Fibroblast of skin of right biceps (primary cell): ENCODE data around the gene PRPF19.

Experiments
- DNase-seq: peaks from one replicate; pipeline ENCODE4 v3.0.0-alpha.2; 2013

Gene PRPF19

DNA sequence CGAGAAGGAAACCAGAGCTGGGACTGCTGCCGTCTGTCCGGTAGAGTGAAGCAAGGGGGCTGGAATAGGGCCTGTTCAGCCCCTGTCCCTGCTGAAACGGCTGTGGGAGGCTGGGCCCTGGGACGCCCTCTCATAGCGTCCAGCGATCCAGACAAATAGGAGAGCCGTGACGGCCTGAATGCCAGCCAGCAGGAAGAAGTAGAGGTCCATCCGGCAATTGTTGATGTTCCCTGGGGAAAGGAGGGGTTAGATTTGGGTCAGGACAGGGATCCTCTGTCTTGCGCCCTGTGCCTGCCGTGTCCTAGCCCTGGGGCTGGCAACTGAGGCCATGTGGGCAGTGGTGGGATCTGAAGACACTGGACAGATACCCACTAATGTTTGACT is 30.8 kb upstream of the PRPF19 start:
- DNase-seq, result no peak

DNA sequence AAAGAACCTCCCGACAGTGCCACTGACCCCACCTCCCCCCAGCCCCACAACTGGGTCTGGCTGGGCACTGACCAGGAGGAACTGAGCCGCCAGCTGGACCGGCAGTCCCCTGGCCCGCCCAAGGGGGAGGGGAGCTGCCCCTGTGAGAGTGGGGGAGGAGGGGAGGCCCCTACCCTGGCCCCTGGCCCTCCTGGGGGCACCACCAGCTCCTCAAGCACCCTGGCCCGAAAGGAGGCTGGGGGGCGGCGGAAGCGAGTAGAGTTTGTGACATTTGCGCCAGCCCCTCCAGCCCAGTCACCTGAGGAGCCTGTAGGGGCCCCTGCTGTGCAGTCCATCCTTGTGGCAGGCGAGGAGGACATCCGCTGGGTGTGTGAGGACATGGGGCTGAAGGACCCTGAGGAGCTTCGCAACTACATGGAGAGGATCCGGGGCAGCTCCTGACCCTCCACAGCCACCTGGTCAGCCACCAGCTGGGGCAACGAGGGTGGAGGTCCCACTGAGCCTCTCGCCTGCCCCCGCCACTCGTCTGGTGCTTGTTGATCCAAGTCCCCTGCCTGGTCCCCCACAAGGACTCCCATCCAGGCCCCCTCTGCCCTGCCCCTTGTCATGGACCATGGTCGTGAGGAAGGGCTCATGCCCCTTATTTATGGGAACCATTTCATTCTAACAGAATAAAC is 30.2 kb upstream of the PRPF19 start:
- DNase-seq, result no peak

DNA sequence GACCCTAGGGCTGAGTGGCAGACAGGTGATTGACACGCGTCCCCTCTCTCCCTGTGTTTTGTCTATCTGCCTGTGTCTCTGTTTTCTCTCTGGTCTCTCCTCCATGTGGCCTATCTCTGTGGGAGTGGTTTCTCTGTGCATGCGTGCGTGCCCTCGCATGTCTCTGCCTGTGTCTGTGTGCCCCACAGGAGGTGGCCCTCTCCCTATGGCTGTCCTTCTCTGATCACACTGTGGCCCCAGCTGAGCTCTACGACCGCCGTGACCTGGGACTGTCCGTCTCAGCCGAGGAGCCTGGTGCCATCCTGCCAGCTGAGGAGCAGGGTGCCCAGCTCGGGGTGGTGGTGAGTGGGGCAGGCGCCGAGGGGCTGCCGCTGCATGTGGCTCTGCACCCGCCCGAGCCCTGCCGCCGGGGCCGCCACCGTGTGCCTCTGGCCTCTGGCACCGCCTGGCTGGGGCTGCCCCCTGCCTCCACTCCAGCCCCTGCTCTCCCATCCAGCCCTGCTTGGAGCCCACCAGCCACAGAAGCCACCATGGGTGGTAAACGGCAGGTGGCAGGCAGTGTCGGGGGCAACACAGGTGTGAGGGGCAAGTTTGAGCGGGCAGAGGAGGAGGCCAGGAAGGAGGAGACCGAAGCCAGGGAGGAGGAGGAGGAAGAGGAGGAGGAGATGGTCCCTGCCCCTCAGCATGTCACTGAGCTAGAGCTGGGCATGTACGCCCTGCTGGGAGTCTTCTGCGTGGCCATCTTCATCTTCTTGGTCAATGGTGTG is 29.5 kb upstream of the PRPF19 start:
- DNase-seq, result no peak

DNA sequence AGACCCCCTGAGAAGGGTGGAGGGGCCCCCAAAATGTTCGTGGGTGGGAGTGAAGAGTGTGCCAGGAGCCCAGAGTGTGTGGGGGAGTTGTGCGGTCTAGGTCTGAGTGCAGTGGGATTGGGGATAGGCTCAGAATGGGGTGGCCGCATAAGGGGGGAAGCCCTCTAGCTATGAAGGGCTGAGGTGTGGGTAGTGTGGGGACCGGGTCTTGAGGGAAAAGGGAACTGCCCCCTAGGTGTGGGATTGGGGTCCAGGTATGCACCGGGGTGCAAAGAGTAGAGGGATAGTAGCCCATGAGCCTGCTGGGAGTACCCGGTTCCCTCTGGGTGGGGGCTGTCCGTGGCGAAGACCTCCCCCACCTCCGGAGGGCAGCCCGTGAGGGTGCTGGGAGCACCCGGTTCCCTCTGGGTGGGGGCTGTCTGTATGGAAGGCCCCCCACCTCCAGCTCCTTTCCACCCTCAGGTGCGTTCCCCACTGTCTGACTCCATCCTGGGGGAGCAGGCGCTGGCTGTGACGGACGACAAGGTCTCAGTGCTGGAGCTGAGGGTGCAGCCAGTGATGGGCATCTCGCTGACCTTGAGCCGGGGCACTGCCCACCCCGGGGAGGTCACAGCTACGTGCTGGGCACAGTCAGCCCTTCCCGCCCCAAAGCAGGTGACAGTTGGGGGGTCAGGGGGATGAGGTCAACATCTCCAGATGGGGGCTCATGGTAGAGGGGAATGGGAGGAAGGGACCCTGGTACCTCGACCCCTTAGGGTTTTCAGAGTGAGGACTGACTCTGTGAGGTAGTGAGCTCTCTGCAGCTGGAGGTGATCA is 28.6 kb upstream of the PRPF19 start:
- no peak for DNase-seq

DNA sequence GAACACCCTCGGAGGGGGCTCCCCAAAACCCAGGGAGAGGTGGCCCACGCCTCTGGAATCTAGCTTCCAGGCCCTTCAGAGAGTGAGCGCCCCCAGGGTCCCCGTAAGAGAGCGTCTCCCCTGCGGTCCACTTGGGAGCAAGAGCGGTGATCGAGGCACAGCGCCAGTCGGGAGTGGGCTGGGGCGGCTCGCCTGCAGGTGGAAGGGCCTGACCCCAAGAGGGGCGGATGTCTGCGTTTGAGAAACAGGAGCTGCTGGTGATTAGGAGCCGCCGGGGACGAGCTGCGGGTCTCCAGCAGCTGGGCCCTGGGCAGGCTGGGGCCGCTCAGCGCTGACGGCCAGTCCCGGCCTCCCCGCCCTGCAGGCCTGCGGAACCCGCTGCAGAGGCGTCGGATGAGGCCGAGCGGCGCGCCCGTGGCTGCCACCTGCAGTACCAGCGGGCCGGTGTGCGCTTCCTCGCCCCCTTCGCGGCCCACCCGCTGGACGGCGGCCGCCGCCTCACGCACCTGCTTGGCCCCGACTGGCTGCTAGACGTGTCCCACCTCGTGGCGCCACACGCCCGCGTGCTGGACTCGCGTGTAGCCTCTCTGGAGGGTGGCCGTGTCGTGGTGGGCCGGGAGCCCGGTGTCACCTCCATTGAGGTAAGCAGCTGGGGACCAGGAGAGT is 27.9 kb upstream of the PRPF19 start:
- DNase-seq, result no peak

DNA sequence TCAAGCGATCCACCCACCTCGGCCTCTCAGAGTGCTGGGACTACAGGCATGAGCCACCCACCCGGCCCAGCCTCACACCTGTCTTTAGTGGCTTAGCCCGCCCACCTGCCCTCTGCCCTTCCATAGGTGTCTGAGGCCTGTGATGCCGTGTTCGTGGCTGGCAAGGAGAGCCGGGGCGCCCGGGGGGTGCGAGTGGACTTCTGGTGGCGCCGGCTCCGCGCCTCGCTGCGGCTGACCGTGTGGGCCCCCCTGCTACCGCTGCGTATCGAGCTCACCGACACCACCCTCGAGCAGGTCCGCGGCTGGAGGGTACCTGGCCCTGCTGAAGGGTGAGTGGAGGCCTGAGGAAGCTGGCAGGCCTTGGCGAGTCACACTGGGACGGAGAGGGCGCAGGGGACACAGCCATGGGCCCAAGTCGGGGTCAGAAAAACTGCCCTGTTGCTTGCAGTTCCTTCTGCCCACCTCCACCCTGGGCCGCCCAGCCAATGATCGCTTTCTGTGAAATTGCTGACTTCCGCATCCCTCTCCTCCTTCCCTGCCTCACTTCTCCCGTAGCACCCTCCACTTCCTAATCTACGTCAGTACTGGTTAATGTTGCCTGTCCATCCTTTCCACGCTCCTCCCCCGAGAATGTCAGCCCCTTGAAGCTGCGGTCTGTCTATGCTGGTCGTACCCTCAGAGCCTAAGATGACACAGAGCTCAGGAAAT is 27.2 kb upstream of the PRPF19 start:
- DNase-seq, result no peak

GRCh38 chr11:60932605-60933356 is 26.4 kb upstream of the PRPF19 start:
- DNase-seq, result no peak

DNA sequence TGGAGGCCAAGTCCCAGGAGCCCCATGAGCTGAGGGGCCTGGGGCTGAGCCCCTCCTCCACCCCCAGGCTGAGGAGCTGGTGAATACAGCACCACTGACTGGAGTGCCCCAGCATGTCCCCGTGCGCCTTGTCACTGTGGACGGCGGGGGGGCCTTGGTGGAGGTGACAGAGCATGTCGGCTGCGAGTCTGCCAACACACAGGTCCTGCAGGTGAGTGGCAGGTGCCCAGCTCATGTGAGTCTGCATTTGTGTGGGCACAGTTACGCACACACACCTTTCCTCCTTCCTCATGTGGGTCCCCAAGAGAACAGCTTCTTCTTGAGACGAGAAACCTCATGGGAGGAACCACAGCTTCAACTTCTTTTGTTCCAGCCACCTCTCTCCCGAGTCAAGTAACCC is 25.5 kb upstream of the PRPF19 start:
- DNase-seq, result no peak

DNA sequence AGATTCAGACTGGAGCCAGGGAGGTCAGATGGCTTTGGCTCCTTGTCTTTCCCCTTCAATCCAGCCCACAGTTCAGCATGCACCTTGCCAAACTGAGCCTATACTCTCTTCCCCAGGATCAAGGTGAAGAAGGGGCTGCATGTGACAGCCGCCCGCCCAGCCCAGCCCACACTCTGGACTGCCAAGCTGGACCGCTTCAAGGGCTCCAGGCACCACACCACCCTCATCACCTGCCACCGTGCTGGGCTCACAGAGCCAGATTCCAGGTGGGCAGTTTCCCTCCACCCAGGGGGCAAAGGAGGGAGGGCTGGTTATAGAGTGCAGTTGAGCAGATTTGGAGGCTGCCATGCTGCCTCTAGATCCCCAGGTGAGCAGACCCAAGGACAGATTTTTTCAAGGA is 24.0 kb upstream of the PRPF19 start:
- no peak for DNase-seq

GRCh38 chr11:60929764-60930163 is 23.4 kb upstream of the PRPF19 start:
- DNase-seq, result no peak

DNA sequence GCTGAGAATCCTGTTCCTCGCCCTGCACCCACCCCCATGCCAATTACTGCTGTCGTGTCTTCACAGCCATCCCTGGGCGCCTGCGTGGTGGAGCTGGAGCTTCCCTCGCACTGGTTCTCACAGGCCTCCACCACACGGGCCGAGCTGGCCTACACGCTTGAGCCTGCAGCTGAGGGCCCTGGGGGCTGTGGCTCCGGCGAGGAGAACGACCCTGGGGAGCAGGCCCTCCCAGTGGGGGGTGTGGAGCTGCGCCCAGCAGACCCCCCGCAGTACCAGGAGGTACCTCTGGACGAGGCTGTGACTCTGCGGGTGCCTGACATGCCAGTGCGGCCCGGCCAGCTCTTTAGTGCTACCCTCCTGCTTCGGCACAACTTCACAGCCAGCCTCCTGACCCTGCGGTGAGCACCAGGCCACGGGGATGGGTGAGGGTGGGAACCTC is 22.2 kb upstream of the PRPF19 start:
- DNase-seq, result no peak

- DNase-seq, result no peak
Measured at GRCh38 chr11:60927600-60927999, 21.2 kb upstream of the PRPF19 start.

DNA sequence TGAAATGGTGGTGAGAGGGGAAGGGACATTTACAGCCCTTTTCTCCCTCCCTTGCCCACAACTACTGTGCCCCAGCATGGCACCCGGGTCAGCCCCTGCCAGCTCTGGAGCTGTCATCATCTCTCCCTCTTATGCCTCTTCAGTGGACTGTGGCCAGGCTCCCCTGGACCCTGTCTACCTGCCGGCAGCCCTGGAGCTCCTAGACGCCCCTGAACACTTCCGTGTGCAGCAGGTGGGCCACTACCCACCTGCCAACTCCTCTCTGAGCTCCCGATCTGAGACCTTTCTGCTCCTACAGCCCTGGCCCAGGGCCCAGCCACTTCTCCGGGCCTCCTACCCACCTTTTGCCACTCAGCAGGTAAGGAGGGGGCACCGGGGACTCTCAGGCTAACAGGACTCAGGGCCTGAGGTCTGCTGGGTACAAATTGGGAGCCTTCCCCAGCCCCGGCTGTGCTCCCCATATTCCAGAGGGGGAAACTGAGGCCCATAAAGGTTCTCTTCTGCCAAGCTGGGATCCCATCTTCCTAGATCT is 20.7 kb upstream of the PRPF19 start:
- DNase-seq, result no peak

- no peak for DNase-seq
Measured at GRCh38 chr11:60926500-60926899, 20.1 kb upstream of the PRPF19 start.

DNA sequence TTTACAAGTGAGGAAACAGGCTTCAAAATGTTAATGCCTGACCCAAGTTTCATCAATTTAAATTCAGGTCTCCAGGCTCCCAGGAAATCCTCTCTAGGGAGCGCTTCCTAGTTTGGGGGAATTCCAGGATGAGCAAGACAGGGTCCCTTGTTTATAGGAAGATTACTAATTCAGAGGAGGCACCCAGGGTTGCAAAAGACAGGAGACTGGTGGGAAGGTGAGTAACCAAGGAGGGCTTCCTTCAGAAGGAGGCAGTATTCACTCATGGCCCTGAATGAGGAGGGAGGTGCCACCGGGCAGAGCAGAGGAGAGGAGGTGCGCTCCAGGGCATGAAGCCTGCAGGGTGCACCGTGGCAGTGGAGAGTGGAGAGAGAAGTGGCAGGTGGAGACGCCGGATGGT is 19.5 kb upstream of the PRPF19 start:
- DNase-seq, result peak; percentile 58

DNA sequence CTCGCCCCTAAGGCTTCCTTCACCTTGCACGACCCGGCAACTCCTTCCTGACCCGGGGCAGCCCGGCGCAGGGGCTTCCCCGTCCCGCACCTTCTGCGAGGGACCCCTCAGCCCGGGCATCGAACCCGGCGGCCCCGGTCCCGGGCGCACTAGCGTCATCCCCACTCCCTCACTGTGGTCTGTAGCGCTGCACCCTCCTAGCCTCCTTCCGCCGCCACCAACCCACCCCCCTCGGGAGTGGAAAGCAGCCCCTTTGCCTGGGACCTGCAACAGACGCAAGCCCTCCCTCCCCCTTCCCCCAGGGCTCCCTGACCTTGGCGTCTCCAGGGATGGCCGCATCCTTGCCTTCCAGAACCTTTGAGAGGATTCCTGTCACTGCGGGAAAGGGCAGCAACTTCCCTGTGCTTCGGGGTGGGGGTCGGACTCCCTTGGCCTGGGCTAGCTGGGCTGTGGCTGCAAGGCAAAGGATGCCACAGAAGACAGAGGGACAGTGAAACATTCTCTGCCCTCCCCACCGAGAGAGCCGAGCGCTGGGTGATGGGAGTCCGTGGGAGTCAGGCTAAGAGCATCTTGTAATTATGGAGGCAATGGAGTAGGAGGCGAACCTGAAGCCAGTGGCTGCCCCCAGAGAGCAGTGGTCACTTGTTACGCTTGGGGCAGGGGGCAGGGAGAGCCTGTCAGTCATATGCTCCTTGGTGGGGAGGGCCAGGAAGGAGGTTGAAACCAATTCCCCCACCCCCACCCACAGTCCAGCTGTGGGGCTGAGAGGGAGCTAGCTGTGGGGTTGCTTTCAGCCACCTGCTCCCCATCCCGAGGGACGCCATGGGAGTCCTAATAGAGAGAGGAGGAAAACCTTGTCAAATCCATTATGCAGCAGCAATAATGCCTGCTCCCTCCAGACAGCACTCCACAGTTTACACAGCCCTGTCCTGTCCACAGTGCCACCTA is 18.8 kb upstream of the PRPF19 start:
- DNase-seq, result no peak

GRCh38 chr11:60924110-60924905 is 17.9 kb upstream of the PRPF19 start, which contains the start of gene TMEM132A:
Gene TMEM132A, plus strand, starts transcription at chr11:60924460. Its CDS starts 174 bp downstream, at chr11:60924634.
- peak; percentile 73 for DNase-seq

GRCh38 chr11:60923800-60924109 is 17.4 kb upstream of the PRPF19 start:
- no peak for DNase-seq

DNA sequence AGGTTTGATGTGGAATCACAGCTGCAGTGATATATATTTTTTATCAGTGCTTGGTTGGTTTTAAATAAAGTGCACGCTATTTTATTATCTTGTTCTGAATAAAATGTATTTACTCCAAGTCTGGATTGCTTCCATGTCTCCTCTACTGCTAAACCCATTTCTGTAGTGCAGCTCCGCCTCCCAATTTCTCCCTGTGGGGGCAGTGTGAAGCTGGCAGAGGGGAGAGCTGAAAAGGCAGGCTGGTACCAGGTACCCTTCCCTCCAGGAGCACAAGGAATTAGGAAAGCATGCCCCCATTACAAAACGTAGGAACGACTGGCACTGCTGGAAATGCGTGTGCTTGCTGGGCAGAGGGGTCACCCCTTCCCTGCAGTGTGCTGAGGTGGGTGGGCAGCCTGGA is 16.9 kb upstream of the PRPF19 start:
- DNase-seq, result no peak

- DNase-seq, result no peak
Measured at GRCh38 chr11:60922906-60923305, 16.5 kb upstream of the PRPF19 start.
